IPS-20b (cell line): ENCODE data around the gene CDH11.

ENCODE experiments used
- H3K27ac ChIP-seq: one replicate; pipeline ENCODE4 v1.5.1; 2013; ENCODE audit warnings: low read length
- H3K27me3 ChIP-seq: 2 replicates; pipeline ENCODE4 v1.6.1; 2013; ENCODE audit warnings: mild to moderate bottlenecking, low read length, inconsistent platforms; ENCODE audit not compliant: insufficient read depth
- H3K36me3 ChIP-seq: 2 replicates; pipeline ENCODE4 v1.6.1; 2013; ENCODE audit warnings: low read depth, mild to moderate bottlenecking, inconsistent platforms, low read length, moderate library complexity; ENCODE audit not compliant: insufficient read depth
- H3K4me1 ChIP-seq: 2 replicates; pipeline ENCODE4 v1.6.1; 2013; ENCODE audit warnings: mild to moderate bottlenecking, control low read depth, inconsistent platforms, low read length, moderate library complexity; ENCODE audit not compliant: insufficient read depth
- H3K4me3 ChIP-seq: 2 replicates; pipeline ENCODE4 v1.5.1; 2013; ENCODE audit warnings: mild to moderate bottlenecking, low read length, inconsistent platforms
- H3K9ac ChIP-seq: 2 replicates; pipeline ENCODE4 v1.6.1; 2013; ENCODE audit warnings: low read depth, mild to moderate bottlenecking, inconsistent platforms, low read length, moderate library complexity
- H3K9me3 ChIP-seq: 2 replicates; pipeline ENCODE4 v1.6.1; 2013; ENCODE audit warnings: mild to moderate bottlenecking, low read depth, low read length, inconsistent platforms; ENCODE audit not compliant: insufficient read depth

The CDH11 gene

GRCh38 chr16:64968539-64968938 lies 153.3 kb downstream of the CDH11 start:
- H3K4me3 ChIP-seq = no peak overlapping the region
- H3K9me3 ChIP-seq = no peaks in the 10 kb centered on the region
- no peaks in the 10 kb centered on the region for H3K27me3 ChIP-seq
- no peaks in the 10 kb centered on the region for H3K36me3 ChIP-seq
- no peak overlapping the region for H3K9ac ChIP-seq
- no peak overlapping the region for H3K27ac ChIP-seq
- H3K4me1 ChIP-seq = no peaks in the 10 kb centered on the region

- no peak overlapping the region for H3K27ac ChIP-seq
- no peaks in the 10 kb centered on the region for H3K9me3 ChIP-seq
- no peak overlapping the region for H3K9ac ChIP-seq
- no peaks in the 10 kb centered on the region for H3K36me3 ChIP-seq
- no peak overlapping the region for H3K4me3 ChIP-seq
- H3K27me3 ChIP-seq = no peaks in the 10 kb centered on the region
- no peaks in the 10 kb centered on the region for H3K4me1 ChIP-seq
Measured at GRCh38 chr16:64964126-64964540, 157.7 kb downstream of the CDH11 start.

GRCh38 chr16:64962786-64963185 lies 159.1 kb downstream of the CDH11 start:
- H3K36me3 ChIP-seq = no peaks in the 10 kb centered on the region
- no peaks in the 10 kb centered on the region for H3K9me3 ChIP-seq
- H3K27me3 ChIP-seq = no peaks in the 10 kb centered on the region
- no peak overlapping the region for H3K9ac ChIP-seq
- no peak overlapping the region for H3K27ac ChIP-seq
- no peaks in the 10 kb centered on the region for H3K4me1 ChIP-seq
- H3K4me3 ChIP-seq = no peak overlapping the region

GRCh38 chr16:64957246-64957645 lies 164.6 kb downstream of the CDH11 start:
- H3K36me3 ChIP-seq = no peaks in the 10 kb centered on the region
- no peak overlapping the region for H3K4me3 ChIP-seq
- no peaks in the 10 kb centered on the region for H3K27me3 ChIP-seq
- H3K4me1 ChIP-seq = no peaks in the 10 kb centered on the region
- H3K9me3 ChIP-seq = no peaks in the 10 kb centered on the region
- H3K9ac ChIP-seq = no peak overlapping the region
- H3K27ac ChIP-seq = no peak overlapping the region

- H3K36me3 ChIP-seq = no peaks in the 10 kb centered on the region
- H3K27ac ChIP-seq = no peak overlapping the region
- H3K4me3 ChIP-seq = no peak overlapping the region
- no peaks in the 10 kb centered on the region for H3K4me1 ChIP-seq
- no peaks in the 10 kb centered on the region for H3K9me3 ChIP-seq
- H3K9ac ChIP-seq = no peak overlapping the region
- no peaks in the 10 kb centered on the region for H3K27me3 ChIP-seq
Measured at GRCh38 chr16:64952177-64952576, 169.7 kb downstream of the CDH11 start.

- no peaks in the 10 kb centered on the region for H3K36me3 ChIP-seq
- no peak overlapping the region for H3K9ac ChIP-seq
- no peak overlapping the region for H3K27ac ChIP-seq
- no peaks in the 10 kb centered on the region for H3K4me1 ChIP-seq
- H3K9me3 ChIP-seq = no peaks in the 10 kb centered on the region
- no peak overlapping the region for H3K4me3 ChIP-seq
- H3K27me3 ChIP-seq = no peaks in the 10 kb centered on the region
Measured at GRCh38 chr16:64951193-64951592, 170.7 kb downstream of the CDH11 start.

GRCh38 chr16:64950731-64951130 lies 171.1 kb downstream of the CDH11 start:
- no peak overlapping the region for H3K4me3 ChIP-seq
- no peaks in the 10 kb centered on the region for H3K36me3 ChIP-seq
- H3K9ac ChIP-seq = no peak overlapping the region
- H3K4me1 ChIP-seq = no peaks in the 10 kb centered on the region
- no peaks in the 10 kb centered on the region for H3K9me3 ChIP-seq
- no peaks in the 10 kb centered on the region for H3K27me3 ChIP-seq
- no peak overlapping the region for H3K27ac ChIP-seq

- no peaks in the 10 kb centered on the region for H3K9me3 ChIP-seq
- H3K27me3 ChIP-seq = no peaks in the 10 kb centered on the region
- no peak overlapping the region for H3K27ac ChIP-seq
- H3K9ac ChIP-seq = no peak overlapping the region
- H3K4me1 ChIP-seq = no peaks in the 10 kb centered on the region
- H3K36me3 ChIP-seq = no peaks in the 10 kb centered on the region
- no peak overlapping the region for H3K4me3 ChIP-seq
Measured at GRCh38 chr16:64950262-64950661, 171.6 kb downstream of the CDH11 start.

- Histone ChIP-seq H3K4me1 (no peaks in the 10 kb centered on the region), H3K9me3 (no peaks in the 10 kb centered on the region), H3K9ac (no peak overlapping the region), H3K27me3 (no peaks in the 10 kb centered on the region), H3K27ac (no peak overlapping the region), H3K4me3 (no peak overlapping the region), H3K36me3 (no peaks in the 10 kb centered on the region)
Measured at GRCh38 chr16:64948056-64948455, 173.8 kb downstream of the CDH11 start.

- Histone ChIP-seq H3K4me3 (no peak overlapping the region), H3K9me3 (no peaks in the 10 kb centered on the region), H3K36me3 (no peaks in the 10 kb centered on the region), H3K27me3 (no peaks in the 10 kb centered on the region), H3K4me1 (no peaks in the 10 kb centered on the region), H3K9ac (no peak overlapping the region), H3K27ac (no peak overlapping the region)
Measured at GRCh38 chr16:64947651-64948050, 174.2 kb downstream of the CDH11 start.

GRCh38 chr16:64933885-64934284 lies 188.0 kb downstream of the CDH11 start:
- Histone ChIP-seq H3K9me3 (no peaks in the 10 kb centered on the region), H3K27me3 (no peaks in the 10 kb centered on the region), H3K36me3 (no peaks in the 10 kb centered on the region), H3K27ac (no peak overlapping the region), H3K9ac (no peak overlapping the region), H3K4me1 (no peaks in the 10 kb centered on the region), H3K4me3 (no peak overlapping the region)

- H3K9me3 ChIP-seq = peaks cover 15% of the 10 kb centered on the region; the same call in 1 of the 2 replicates
- no peaks in the 10 kb centered on the region for H3K4me1 ChIP-seq
Measured at GRCh38 chr16:64926476-64926875, 195.4 kb downstream of the CDH11 start.

GRCh38 chr16:64925166-64925565 lies 196.7 kb downstream of the CDH11 start:
- Histone ChIP-seq H3K4me3 (no peak overlapping the region), H3K9me3 (peaks cover 15% of the 10 kb centered on the region; the same call in 1 of the 2 replicates), H3K27me3 (no peaks in the 10 kb centered on the region), H3K27ac (no peak overlapping the region), H3K4me1 (no peaks in the 10 kb centered on the region), H3K36me3 (no peaks in the 10 kb centered on the region), H3K9ac (no peak overlapping the region)

More at GRCh38 chr16:64926476-64926875, 195.4 kb downstream of the CDH11 start:
- Histone ChIP-seq H3K4me3 (no peak overlapping the region), H3K36me3 (no peaks in the 10 kb centered on the region), H3K27ac (no peak overlapping the region), H3K9ac (no peak overlapping the region), H3K27me3 (no peaks in the 10 kb centered on the region)
